HepG2 (cell line): ENCODE data around the gene SIK2. TPM values are rescaled to one million over a fixed set of nuclear protein-coding genes. Genes with fewer than 3 reads are reported as not detected.

Experiments
- AGO2 ChIP-seq: fragments of 200-400 bp; formaldehyde crosslinking; optimal IDR thresholded peaks from 2 replicates; pipeline ENCODE3; 2017; ENCODE audit warnings: mild to moderate bottlenecking, low read depth, low read length, moderate library complexity
- ATF7 ChIP-seq, 2 experiments: fragments of 450-650 bp in 1 of 2; sonication (generic) in 1 of 2; formaldehyde crosslinking in 1 of 2; IDR thresholded peaks; 2 replicates each; pipeline versions ENCODE4 v1.4.0 to v1.6.1; 2016 to 2020; ENCODE audit warnings: antibody characterized with exemption in 1 of 2, mild to moderate bottlenecking in 1 of 2, missing genetic modification reagents in 1 of 2
- ATF7-NPFF ChIP-seq: sonication (generic); formaldehyde crosslinking; IDR thresholded peaks from 2 replicates; pipeline ENCODE4 v1.8.1; 2023; ENCODE audit warnings: mild to moderate bottlenecking, low read depth, missing genetic modification reagents, moderate library complexity
- BRF2 ChIP-seq: sonication (generic); formaldehyde crosslinking; IDR thresholded peaks from 2 replicates; pipeline ENCODE4 v1.8.1; 2022; ENCODE audit warnings: mild to moderate bottlenecking, missing genetic modification reagents
- DZIP1 ChIP-seq: sonication (generic); formaldehyde crosslinking; IDR thresholded peaks from 2 replicates; pipeline ENCODE4 v1.5.0; 2020; ENCODE audit warnings: mild to moderate bottlenecking, missing genetic modification reagents
- GATAD2A ChIP-seq: IDR thresholded peaks from 2 replicates; pipeline ENCODE4 v1.6.1; 2016
- HNF4G ChIP-seq, 2 experiments: sonication (generic) in 1 of 2; formaldehyde crosslinking in 1 of 2; IDR thresholded peaks; 2 replicates each; pipeline versions ENCODE4 v1.4.0 to v1.6.1; 2011 to 2020; ENCODE audit warnings: borderline replicate concordance in 2 of 2, low read depth in 2 of 2, mild to moderate bottlenecking in 2 of 2, low read length in 1 of 2, missing genetic modification reagents in 1 of 2, moderate library complexity in 1 of 2
- KDM1A ChIP-seq: IDR thresholded peaks from 2 replicates; pipeline ENCODE4 v1.6.1; 2016; ENCODE audit warnings: missing compliant biosample characterization
- MTA1 ChIP-seq: sonication (generic); formaldehyde crosslinking; IDR thresholded peaks from 2 replicates; pipeline ENCODE4 v1.4.0; 2020; ENCODE audit warnings: missing genetic modification reagents, mild to moderate bottlenecking, borderline replicate concordance
- PATZ1 ChIP-seq: sonication (generic); formaldehyde crosslinking; IDR thresholded peaks from 2 replicates; pipeline ENCODE4 v1.4.0; 2020; ENCODE audit warnings: missing genetic modification reagents
- TSC22D2 ChIP-seq: sonication (generic); formaldehyde crosslinking; IDR thresholded peaks from 2 replicates; pipeline ENCODE4 v1.5.1; 2020; ENCODE audit warnings: missing genetic modification reagents, mild to moderate bottlenecking, borderline replicate concordance
- ZBTB20 ChIP-seq: sonication (generic); formaldehyde crosslinking; IDR thresholded peaks from 2 replicates; pipeline ENCODE4 v1.8.1; 2023; ENCODE audit warnings: missing genetic modification reagents, low read depth, mild to moderate bottlenecking, borderline replicate concordance
- ZBTB3 ChIP-seq: sonication (generic); formaldehyde crosslinking; IDR thresholded peaks from 2 replicates; pipeline ENCODE4 v1.4.0; 2020; ENCODE audit warnings: low read depth, mild to moderate bottlenecking, moderate library complexity, missing genetic modification reagents, borderline replicate concordance
- ZNF678 ChIP-seq: sonication (generic); formaldehyde crosslinking; IDR thresholded peaks from 2 replicates; pipeline ENCODE4 v1.4.0; 2020; ENCODE audit warnings: mild to moderate bottlenecking, missing genetic modification reagents
- polyA plus RNA-seq, 8 experiments: library from polyadenylated mRNA; depleted of rRNA in 3 of 8; stranded (reverse) in 7 of 8; unstranded in 1 of 8; fragments of >200 nt; fragmentation: Illumina TruSeq in 4 of 8; extraction: Trizol in 4 of 8; gene quantifications; 2 replicates each; pipeline versions ENCODE4 v1.2.1 to v1.2.3, GENCODE V29; 2011 to 2016; ENCODE audit warnings: low read depth in 4 of 8, missing spikeins in 1 of 8, mixed read lengths in 1 of 8; ENCODE audit not compliant: insufficient read depth in 1 of 8
- total RNA-seq, 5 experiments: library from RNA; depleted of rRNA; stranded (reverse); fragments of >200 nt; fragmentation: Illumina TruSeq; extraction: Trizol; gene quantifications; 2 replicates each; pipeline ENCODE4 v1.2.3, GENCODE V29; 2016; ENCODE audit warnings: low read depth in 1 of 5
- TF ChIP-seq, protein P1 (sequence below): sonication (generic); formaldehyde crosslinking; IDR thresholded peaks from 2 replicates; pipeline ENCODE4 v1.4.0; 2020; ENCODE audit warnings: missing genetic modification reagents, borderline replicate concordance

Gene SIK2
- total and polyA plus RNA-seq, 2 of the 13 experiments (the other 11 are each of a cell fraction or from before 2014, with no cell fraction given): 8.1 to 15.4 TPM

GRCh38 chr11:111602865-111603610 is 789 bp downstream of the SIK2 start (continued):
- TF ChIP-seq HNF4G (IDR thresholded peaks at IDR 0.05; ENCODE audit: borderline replicate concordance, low read depth, low read length) (no peak), HNF4G (CRISPR knock-in tag; IDR thresholded peaks at IDR 0.05; ENCODE audit: borderline replicate concordance, low read depth) (no peak), MTA1 (CRISPR knock-in tag) (no peak), KDM1A (no peak), PATZ1 (peak; percentile 15; the same call in 1 of the 2 replicates), AGO2 (peak; percentile 37), ZBTB3 (CRISPR knock-in tag) (no peak), BRF2 (no peak), ATF7 (IDR thresholded peaks at IDR 0.05) (no peak), ATF7 (CRISPR knock-in tag; IDR thresholded peaks at IDR 0.05) (no peak), TSC22D2 (CRISPR knock-in tag) (no peak), ZNF678 (CRISPR knock-in tag) (no peak), ATF7-NPFF (CRISPR knock-in tag) (no peak), GATAD2A (CRISPR knock-in tag) (no peak), DZIP1 (CRISPR knock-in tag) (0 out of 2 replicates have a peak, but pooled peaks have one; percentile 32), ZBTB20 (CRISPR knock-in tag) (no peak)
- TF ChIP-seq, protein P1, sequence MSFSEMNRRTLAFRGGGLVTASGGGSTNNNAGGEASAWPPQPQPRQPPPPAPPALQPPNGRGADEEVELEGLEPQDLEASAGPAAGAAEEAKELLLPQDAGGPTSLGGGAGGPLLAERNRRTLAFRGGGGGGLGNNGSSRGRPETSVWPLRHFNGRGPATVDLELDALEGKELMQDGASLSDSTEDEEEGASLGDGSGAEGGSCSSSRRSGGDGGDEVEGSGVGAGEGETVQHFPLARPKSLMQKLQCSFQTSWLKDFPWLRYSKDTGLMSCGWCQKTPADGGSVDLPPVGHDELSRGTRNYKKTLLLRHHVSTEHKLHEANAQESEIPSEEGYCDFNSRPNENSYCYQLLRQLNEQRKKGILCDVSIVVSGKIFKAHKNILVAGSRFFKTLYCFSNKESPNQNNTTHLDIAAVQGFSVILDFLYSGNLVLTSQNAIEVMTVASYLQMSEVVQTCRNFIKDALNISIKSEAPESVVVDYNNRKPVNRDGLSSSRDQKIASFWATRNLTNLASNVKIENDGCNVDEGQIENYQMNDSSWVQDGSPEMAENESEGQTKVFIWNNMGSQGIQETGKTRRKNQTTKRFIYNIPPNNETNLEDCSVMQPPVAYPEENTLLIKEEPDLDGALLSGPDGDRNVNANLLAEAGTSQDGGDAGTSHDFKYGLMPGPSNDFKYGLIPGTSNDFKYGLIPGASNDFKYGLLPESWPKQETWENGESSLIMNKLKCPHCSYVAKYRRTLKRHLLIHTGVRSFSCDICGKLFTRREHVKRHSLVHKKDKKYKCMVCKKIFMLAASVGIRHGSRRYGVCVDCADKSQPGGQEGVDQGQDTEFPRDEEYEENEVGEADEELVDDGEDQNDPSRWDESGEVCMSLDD: 0 out of 2 replicates have a peak, but pooled peaks have one; percentile 22
